Panc1 (cell line): ENCODE data around the gene MSANTD7. TPM values are rescaled to one million over a fixed set of nuclear protein-coding genes. Genes with fewer than 3 reads are reported as not detected.

ENCODE experiments used
- ATAC-seq: fragments of 200-7000 bp; cut with Tn5 transposase; 2 replicates; pipeline ENCODE4 v1.9.1; 2020; ENCODE audit warnings: mild to moderate bottlenecking, moderate library complexity
- BruUV-seq: library from RNA; stranded (reverse); fragments of 400-500 nt; replicated peaks from 2 replicates; lab custom pipeline; 2021; lab: Mats Ljungman, UMichigan
- CTCF ChIA-PET: fragments of 300-600 bp; sonication (Branson Sonifier 250); formaldehyde crosslinking; loops from one replicate; lab custom pipeline; 2022; ENCODE audit warnings: antibody characterized with exemption; lab: Charles Lee
- POLR2A ChIA-PET: fragments of 300-600 bp; sonication (Branson Sonifier 250); formaldehyde crosslinking; loops from one replicate; lab custom pipeline; 2022; ENCODE audit warnings: antibody characterized with exemption; lab: Charles Lee
- DNase-seq: peaks from one replicate; pipeline ENCODE4 v3.0.0-alpha.2; 2010; ENCODE audit warnings: low read depth, low spot score
- H3K27ac ChIP-seq: 2 replicates; pipeline ENCODE4 v1.5.1; 2011; ENCODE audit warnings: mild to moderate bottlenecking, low read length, inconsistent platforms
- H3K27me3 ChIP-seq: fragments of 200-500 bp; sonication (Bioruptor generic); 2 replicates; pipeline ENCODE4 v1.6.0; 2014; ENCODE audit warnings: low read length, inconsistent platforms; ENCODE audit not compliant: control insufficient read depth, insufficient read depth
- H3K36me3 ChIP-seq: fragments of 200-500 bp; sonication (Bioruptor generic); 2 replicates; pipeline ENCODE4 v1.5.1; 2014; ENCODE audit warnings: inconsistent platforms, mild to moderate bottlenecking, low read length, moderate library complexity; ENCODE audit not compliant: control insufficient read depth, insufficient read depth
- H3K4me1 ChIP-seq: 2 replicates; pipeline ENCODE4 v1.5.1; 2011; ENCODE audit warnings: inconsistent platforms, mild to moderate bottlenecking, low read length, moderate library complexity; ENCODE audit not compliant: control insufficient read depth, insufficient read depth
- H3K4me3 ChIP-seq, 2 experiments: 2 replicates each; pipeline ENCODE4 v1.5.1; 2011 to 2012; ENCODE audit warnings: low read depth in 2 of 2, low read length in 2 of 2, mild to moderate bottlenecking in 2 of 2, inconsistent platforms in 1 of 2, moderate library complexity in 1 of 2
- H3K9me3 ChIP-seq: fragments of 200-500 bp; sonication (Bioruptor generic); 2 replicates; pipeline ENCODE4 v1.5.1; 2014; ENCODE audit warnings: low read depth, mild to moderate bottlenecking, inconsistent platforms, low read length, moderate library complexity; ENCODE audit not compliant: control insufficient read depth, insufficient read depth
- CTCF ChIP-seq: fragments of 450-650 bp; IDR thresholded peaks from 2 replicates; pipeline ENCODE4 v1.5.1; 2017; ENCODE audit warnings: mild to moderate bottlenecking
- POLR2AphosphoS5 ChIP-seq: IDR thresholded peaks from 2 replicates; pipeline ENCODE4 v1.6.1; 2012; ENCODE audit warnings: mild to moderate bottlenecking, low read depth, low read length, moderate library complexity
- REST ChIP-seq, 2 experiments: IDR thresholded peaks; 2 replicates each; pipeline ENCODE4 v1.6.1; 2011 to 2012; ENCODE audit warnings: low read depth in 2 of 2, control low read depth in 1 of 2, low read length in 1 of 2, mild to moderate bottlenecking in 1 of 2, moderate library complexity in 1 of 2; ENCODE audit not compliant: insufficient read depth in 1 of 2
- SIN3A ChIP-seq: IDR thresholded peaks from 2 replicates; pipeline ENCODE4 v1.6.1; 2012; ENCODE audit warnings: low read depth, mild to moderate bottlenecking, low read length, moderate library complexity, borderline replicate concordance; ENCODE audit not compliant: insufficient read depth
- TCF7L2 ChIP-seq: IDR thresholded peaks from 2 replicates; pipeline ENCODE4 v1.6.1; 2011; ENCODE audit warnings: mild to moderate bottlenecking, low read depth, low read length, inconsistent platforms
- in situ Hi-C: cut with HindIII; loops from 2 replicates; pipeline ENCODE4 v1.10.0; 2016; ENCODE audit warnings: low sequenced_read_pairs, low pct_unique_long_range_greater_than_20kb
- intact Hi-C: fragments of 100-400 bp; cut with micrococcal nuclease; formaldehyde crosslinking; loops from one replicate; pipeline ENCODE4 v1.10.0; 2022; ENCODE audit not compliant: unreplicated experiment
- total RNA-seq: library from RNA; stranded (reverse); gene quantifications from one replicate; pipeline ENCODE4 v1.2.1, GENCODE V29; 2021; ENCODE audit not compliant: unreplicated experiment

The MSANTD7 gene
- total RNA-seq, 1 experiment from 2014 or later = 10.4 TPM

GRCh38 chr10:14810969-14811953, 26.8 kb upstream of the MSANTD7 start:
- H3K36me3 ChIP-seq = no peaks in the 10 kb centered on the region
- intact Hi-C loops = no loop called here
- TF ChIP-seq REST (IDR thresholded peaks at IDR 0.05; ENCODE audit: insufficient read depth in 1 of 2, low read depth in 2 of 2, low read length in 1 of 2) (no peak), POLR2AphosphoS5 (no peak), SIN3A (no peak), CTCF (no peak), TCF7L2 (no peak)
- H3K27me3 ChIP-seq = no peaks in the 10 kb centered on the region
- in situ Hi-C loops = no loop called here
- H3K4me3 ChIP-seq = no peak overlapping the region
- no peak for ATAC-seq
- H3K9me3 ChIP-seq = no peaks in the 10 kb centered on the region
- H3K27ac ChIP-seq = no peak overlapping the region
- POLR2A ChIA-PET = no interaction called here
- DNase-seq = no peak
- H3K4me1 ChIP-seq = no peaks in the 10 kb centered on the region
- CTCF ChIA-PET = interaction anchor here (0.7 kb wide), 1 partner anchor 46 kb away, joined by 3 read pairs; no protein-coding TSS in a partner anchor
- BruUV-seq = no TSS peak

- intact Hi-C loops = no loop called here
- no peaks in the 10 kb centered on the region for H3K4me1 ChIP-seq
- no peaks in the 10 kb centered on the region for H3K36me3 ChIP-seq
- DNase-seq = no peak
- no peak overlapping the region for H3K27ac ChIP-seq
- H3K9me3 ChIP-seq = no peaks in the 10 kb centered on the region
- ChIA-PET POLR2A (no interaction called here), CTCF (no interaction called here)
- ATAC-seq = no peak
- TF ChIP-seq REST (IDR thresholded peaks at IDR 0.05; ENCODE audit: insufficient read depth in 1 of 2, low read depth in 2 of 2, low read length in 1 of 2) = no peak
- no peak for TF ChIP-seq POLR2AphosphoS5
- no peak for TF ChIP-seq SIN3A
- no peak for TF ChIP-seq CTCF
- TF ChIP-seq TCF7L2 = no peak
- no TSS peak for BruUV-seq
- H3K27me3 ChIP-seq = no peaks in the 10 kb centered on the region
- H3K4me3 ChIP-seq = no peak overlapping the region
- in situ Hi-C loops = no loop called here
Observed at GRCh38 chr10:14812271-14812670, 25.8 kb upstream of the MSANTD7 start.
